Neural cell (in vitro differentiated cells): ENCODE data around the gene PTPRU. TPM values are rescaled to one million over a fixed set of nuclear protein-coding genes. Genes with fewer than 3 reads are reported as not detected.

Source experiments
- H2AFZ ChIP-seq: fragments of 200-600, 300-800 bp; sonication (generic), shearing (Covaris generic); 2 replicates; pipeline ENCODE4 v1.6.0; 2014; ENCODE audit warnings: low read depth, mild to moderate bottlenecking, antibody characterized with exemption, low read length, moderate library complexity
- H3F3A ChIP-seq: fragments of 200-600 bp; shearing (Covaris generic); 2 replicates; pipeline ENCODE4 v1.6.1; 2016; ENCODE audit warnings: mild to moderate bottlenecking, moderate library complexity, mixed read lengths, antibody characterized with exemption, low read length; ENCODE audit not compliant: insufficient read depth, poor library complexity, severe bottlenecking
- H3K27ac ChIP-seq: fragments of 200-600, 300-800 bp; sonication (generic), shearing (Covaris generic); 2 replicates; pipeline ENCODE4 v1.5.1; 2014; ENCODE audit warnings: mild to moderate bottlenecking, low read length, moderate library complexity
- H3K27me3 ChIP-seq: fragments of 300-800, 200-600 bp; sonication (generic), shearing (Covaris generic); 2 replicates; pipeline ENCODE4 v1.6.0; 2014; ENCODE audit warnings: mild to moderate bottlenecking, low read depth, low read length, moderate library complexity; ENCODE audit not compliant: insufficient read depth
- H3K36me3 ChIP-seq: fragments of 300-800, 200-600 bp; sonication (generic), shearing (Covaris generic); 2 replicates; pipeline ENCODE4 v1.5.1; 2014; ENCODE audit warnings: mild to moderate bottlenecking, antibody characterized with exemption, low read length, moderate library complexity; ENCODE audit not compliant: insufficient read depth
- H3K4me2 ChIP-seq: fragments of 300-800, 200-600 bp; sonication (generic), shearing (Covaris generic); 2 replicates; pipeline ENCODE4 v1.6.0; 2014; ENCODE audit warnings: mild to moderate bottlenecking, low read length
- H3K4me3 ChIP-seq: fragments of 300-800, 200-600 bp; sonication (generic), shearing (Covaris generic); 2 replicates; pipeline ENCODE4 v1.5.1; 2014; ENCODE audit warnings: mild to moderate bottlenecking, low read length, moderate library complexity
- H3K79me2 ChIP-seq: fragments of 200-600 bp; shearing (Covaris generic); replicated peaks from 2 replicates; pipeline ENCODE4 v1.6.0; 2014; ENCODE audit warnings: mild to moderate bottlenecking, low read length, moderate library complexity; ENCODE audit not compliant: insufficient read depth
- H3K9ac ChIP-seq: fragments of 300-800, 200-600 bp; sonication (generic), shearing (Covaris generic); 2 replicates; pipeline ENCODE4 v1.6.1; 2016; ENCODE audit warnings: mild to moderate bottlenecking, low read length, mixed read lengths
- H3K9me2 ChIP-seq: fragments of 200-600 bp; shearing (Covaris generic); 2 replicates; pipeline ENCODE4 v1.6.1; 2016; ENCODE audit warnings: mild to moderate bottlenecking, low read length, mixed read lengths; ENCODE audit not compliant: insufficient read depth
- H3K9me3 ChIP-seq: fragments of 200-600, 300-800 bp; sonication (generic), shearing (Covaris generic); 2 replicates; pipeline ENCODE4 v1.6.1; 2016; ENCODE audit warnings: mild to moderate bottlenecking, mixed run types, low read length, moderate library complexity, mixed read lengths
- H4K20me1 ChIP-seq: fragments of 200-600 bp; shearing (Covaris generic); 2 replicates; pipeline ENCODE4 v1.6.1; 2016; ENCODE audit warnings: mild to moderate bottlenecking, mixed run types; ENCODE audit not compliant: insufficient read depth
- EP300 ChIP-seq: fragments of 450-650 bp; conservative IDR thresholded peaks from 2 replicates; pipeline ENCODE4 v1.6.1; 2014; ENCODE audit warnings: antibody characterized with exemption, mild to moderate bottlenecking, moderate library complexity; ENCODE audit not compliant: poor library complexity, severe bottlenecking
- EZH2 ChIP-seq: fragments of 200-600, 300-800 bp; shearing (Covaris generic), sonication (generic); IDR thresholded peaks from 2 replicates; pipeline ENCODE4 v1.6.1; 2014; ENCODE audit warnings: antibody characterized with exemption, low read length, borderline replicate concordance, mild to moderate bottlenecking; ENCODE audit not compliant: insufficient read depth, poor library complexity, severe bottlenecking
- MXI1 ChIP-seq: fragments of 450-650 bp; conservative IDR thresholded peaks from 2 replicates; pipeline ENCODE4 v1.6.1; 2014; ENCODE audit warnings: antibody characterized with exemption, mild to moderate bottlenecking; ENCODE audit not compliant: poor library complexity, severe bottlenecking
- POLR2AphosphoS5 ChIP-seq: IDR thresholded peaks from 2 replicates; pipeline ENCODE4 v1.6.1; 2012
- RAD21 ChIP-seq: fragments of 450-650 bp; conservative IDR thresholded peaks from 2 replicates; pipeline ENCODE4 v1.6.1; 2014; ENCODE audit warnings: antibody characterized with exemption, mild to moderate bottlenecking, moderate library complexity
- SMC3 ChIP-seq: fragments of 450-650 bp; conservative IDR thresholded peaks from 2 replicates; pipeline ENCODE4 v1.6.1; 2014; ENCODE audit warnings: antibody characterized with exemption, mild to moderate bottlenecking, moderate library complexity; ENCODE audit not compliant: poor library complexity
- TAF1 ChIP-seq: IDR thresholded peaks from 2 replicates; pipeline ENCODE4 v1.6.1; 2012; ENCODE audit warnings: low read depth
- polyA plus RNA-seq: library from polyadenylated mRNA; depleted of rRNA; stranded (reverse); fragments of >200 nt; gene quantifications from 2 replicates; pipeline ENCODE4 v1.2.3, GENCODE V29; 2014
- TF ChIP-seq, protein P1 (sequence below): fragments of 450-650 bp; IDR thresholded peaks from 2 replicates; pipeline ENCODE4 v1.5.1; 2014; ENCODE audit warnings: antibody characterized with exemption, mild to moderate bottlenecking, moderate library complexity; ENCODE audit not compliant: poor library complexity, severe bottlenecking
- TF ChIP-seq, protein P2 (sequence below): IDR thresholded peaks from 2 replicates; pipeline ENCODE4 v1.6.1; 2012; ENCODE audit warnings: borderline replicate concordance

The PTPRU gene
- polyA plus RNA-seq, 1 donor from 2014 or later = 5.0 TPM

DNA sequence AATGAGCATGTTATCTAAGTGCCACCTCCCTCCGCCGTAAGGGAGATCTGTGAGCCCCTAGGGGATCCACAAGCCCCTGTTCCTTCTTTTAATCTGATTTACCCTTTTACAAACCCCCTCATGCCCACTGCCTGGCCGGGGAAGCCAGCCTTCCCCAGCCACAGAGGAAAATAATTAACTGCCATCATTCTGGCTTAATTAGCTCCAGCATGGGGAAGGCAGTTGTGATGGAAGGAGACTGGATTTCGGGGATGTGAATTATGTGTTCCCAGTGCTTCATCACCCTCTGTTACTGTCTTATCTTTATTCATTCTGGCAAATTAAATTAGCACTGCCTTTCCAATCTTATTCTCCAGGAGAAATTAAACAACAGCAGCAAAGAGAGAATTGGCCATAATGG lies 135.8 kb downstream of the PTPRU start:
- no peaks in the 10 kb centered on the region for H3F3A ChIP-seq
- TF ChIP-seq RAD21 (no peak), EZH2 (no peak), EP300 (no peak), POLR2AphosphoS5 (no peak), MXI1 (no peak), TAF1 (no peak), SMC3 (no peak)
- TF ChIP-seq, protein P1, sequence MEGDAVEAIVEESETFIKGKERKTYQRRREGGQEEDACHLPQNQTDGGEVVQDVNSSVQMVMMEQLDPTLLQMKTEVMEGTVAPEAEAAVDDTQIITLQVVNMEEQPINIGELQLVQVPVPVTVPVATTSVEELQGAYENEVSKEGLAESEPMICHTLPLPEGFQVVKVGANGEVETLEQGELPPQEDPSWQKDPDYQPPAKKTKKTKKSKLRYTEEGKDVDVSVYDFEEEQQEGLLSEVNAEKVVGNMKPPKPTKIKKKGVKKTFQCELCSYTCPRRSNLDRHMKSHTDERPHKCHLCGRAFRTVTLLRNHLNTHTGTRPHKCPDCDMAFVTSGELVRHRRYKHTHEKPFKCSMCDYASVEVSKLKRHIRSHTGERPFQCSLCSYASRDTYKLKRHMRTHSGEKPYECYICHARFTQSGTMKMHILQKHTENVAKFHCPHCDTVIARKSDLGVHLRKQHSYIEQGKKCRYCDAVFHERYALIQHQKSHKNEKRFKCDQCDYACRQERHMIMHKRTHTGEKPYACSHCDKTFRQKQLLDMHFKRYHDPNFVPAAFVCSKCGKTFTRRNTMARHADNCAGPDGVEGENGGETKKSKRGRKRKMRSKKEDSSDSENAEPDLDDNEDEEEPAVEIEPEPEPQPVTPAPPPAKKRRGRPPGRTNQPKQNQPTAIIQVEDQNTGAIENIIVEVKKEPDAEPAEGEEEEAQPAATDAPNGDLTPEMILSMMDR = no peak
- TF ChIP-seq, protein P2, sequence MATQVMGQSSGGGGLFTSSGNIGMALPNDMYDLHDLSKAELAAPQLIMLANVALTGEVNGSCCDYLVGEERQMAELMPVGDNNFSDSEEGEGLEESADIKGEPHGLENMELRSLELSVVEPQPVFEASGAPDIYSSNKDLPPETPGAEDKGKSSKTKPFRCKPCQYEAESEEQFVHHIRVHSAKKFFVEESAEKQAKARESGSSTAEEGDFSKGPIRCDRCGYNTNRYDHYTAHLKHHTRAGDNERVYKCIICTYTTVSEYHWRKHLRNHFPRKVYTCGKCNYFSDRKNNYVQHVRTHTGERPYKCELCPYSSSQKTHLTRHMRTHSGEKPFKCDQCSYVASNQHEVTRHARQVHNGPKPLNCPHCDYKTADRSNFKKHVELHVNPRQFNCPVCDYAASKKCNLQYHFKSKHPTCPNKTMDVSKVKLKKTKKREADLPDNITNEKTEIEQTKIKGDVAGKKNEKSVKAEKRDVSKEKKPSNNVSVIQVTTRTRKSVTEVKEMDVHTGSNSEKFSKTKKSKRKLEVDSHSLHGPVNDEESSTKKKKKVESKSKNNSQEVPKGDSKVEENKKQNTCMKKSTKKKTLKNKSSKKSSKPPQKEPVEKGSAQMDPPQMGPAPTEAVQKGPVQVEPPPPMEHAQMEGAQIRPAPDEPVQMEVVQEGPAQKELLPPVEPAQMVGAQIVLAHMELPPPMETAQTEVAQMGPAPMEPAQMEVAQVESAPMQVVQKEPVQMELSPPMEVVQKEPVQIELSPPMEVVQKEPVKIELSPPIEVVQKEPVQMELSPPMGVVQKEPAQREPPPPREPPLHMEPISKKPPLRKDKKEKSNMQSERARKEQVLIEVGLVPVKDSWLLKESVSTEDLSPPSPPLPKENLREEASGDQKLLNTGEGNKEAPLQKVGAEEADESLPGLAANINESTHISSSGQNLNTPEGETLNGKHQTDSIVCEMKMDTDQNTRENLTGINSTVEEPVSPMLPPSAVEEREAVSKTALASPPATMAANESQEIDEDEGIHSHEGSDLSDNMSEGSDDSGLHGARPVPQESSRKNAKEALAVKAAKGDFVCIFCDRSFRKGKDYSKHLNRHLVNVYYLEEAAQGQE = no peak
- no peaks in the 10 kb centered on the region for H3K79me2 ChIP-seq
- no peaks in the 10 kb centered on the region for H3K36me3 ChIP-seq
- no peak overlapping the region for H2AFZ ChIP-seq
- no peak overlapping the region for H3K27ac ChIP-seq
- H3K9me3 ChIP-seq = no peaks in the 10 kb centered on the region
- no peaks in the 10 kb centered on the region for H4K20me1 ChIP-seq
- H3K4me2 ChIP-seq = no peak overlapping the region
- H3K9ac ChIP-seq = no peak overlapping the region
- no peak overlapping the region for H3K4me3 ChIP-seq
- no peaks in the 10 kb centered on the region for H3K27me3 ChIP-seq
- no peaks in the 10 kb centered on the region for H3K9me2 ChIP-seq

Other genes starting within 250 kb of the PTPRU start
- gene TMEM200B, start 112.6 kb upstream of the PTPRU start, polyA plus RNA-seq = 0.11 and 0.22 TPM in 2 replicates
- 46.2 and 59.7 TPM in 2 replicates for gene SRSF4, start 54.6 kb upstream of the PTPRU start, polyA plus RNA-seq
- 14.0 and 27.6 TPM in 2 replicates for gene MECR, start 5.6 kb upstream of the PTPRU start, polyA plus RNA-seq